GM10248 (cell line): ENCODE results near the gene PCSK5.
"Not testable (repeated sequence)": the region's sequence is repeated elsewhere in the genome, so short reads cannot be mapped to it uniquely, and the experiment has no call there.

Experiments
- CTCF ChIA-PET: fragments of 300-600 bp; sonication (Branson Sonifier 250); formaldehyde crosslinking; extraction: SDS; loops from one replicate; lab custom pipeline; 2021; ENCODE audit warnings: antibody characterized with exemption; lab: Yijun Ruan, JAX
- POLR2A ChIA-PET: fragments of 350-650 bp; sonication (Branson Sonifier 250); formaldehyde crosslinking; extraction: SDS; loops from one replicate; lab custom pipeline; 2020; ENCODE audit warnings: antibody characterized with exemption; lab: Yijun Ruan, JAX
- DNase-seq: peaks from one replicate; pipeline ENCODE4 v3.0.0; 2012; ENCODE audit errors: extremely low spot score
- CTCF ChIP-seq: IDR thresholded peaks from 2 replicates; pipeline ENCODE4 v1.5.1; 2012; ENCODE audit warnings: mild to moderate bottlenecking, low read depth; ENCODE audit errors: extremely low read depth, missing control alignments, control extremely low read depth

PCSK5 gene

GRCh38 chr9:75892216-75892911 lies 1.9 kb downstream of the PCSK5 start:
- no peak for DNase-seq
- TF ChIP-seq CTCF: no peak
- ChIA-PET POLR2A (no interaction called here), CTCF (no interaction called here)

GRCh38 chr9:75893106-75893505 lies 2.6 kb downstream of the PCSK5 start:
- ChIA-PET CTCF (no interaction called here), POLR2A (no interaction called here)
- DNase-seq: no peak
- TF ChIP-seq CTCF: no peak

GRCh38 chr9:75894566-75894965 lies 4.1 kb downstream of the PCSK5 start:
- ChIA-PET CTCF (interaction anchor here (1.0 to 1.3 kb wide), 2 partner anchors 9 to 28 kb away, joined by 3 to 4 read pairs; no protein-coding TSS in a partner anchor), POLR2A (no interaction called here)
- no peak for DNase-seq
- no peak for TF ChIP-seq CTCF

GRCh38 chr9:75895112-75895511 lies 4.6 kb downstream of the PCSK5 start:
- ChIA-PET CTCF (interaction anchor here (1.0 to 1.3 kb wide), 2 partner anchors 8 to 29 kb away, joined by 3 to 4 read pairs; no protein-coding TSS in a partner anchor), POLR2A (no interaction called here)
- TF ChIP-seq CTCF: no peak
- DNase-seq: no peak

DNA sequence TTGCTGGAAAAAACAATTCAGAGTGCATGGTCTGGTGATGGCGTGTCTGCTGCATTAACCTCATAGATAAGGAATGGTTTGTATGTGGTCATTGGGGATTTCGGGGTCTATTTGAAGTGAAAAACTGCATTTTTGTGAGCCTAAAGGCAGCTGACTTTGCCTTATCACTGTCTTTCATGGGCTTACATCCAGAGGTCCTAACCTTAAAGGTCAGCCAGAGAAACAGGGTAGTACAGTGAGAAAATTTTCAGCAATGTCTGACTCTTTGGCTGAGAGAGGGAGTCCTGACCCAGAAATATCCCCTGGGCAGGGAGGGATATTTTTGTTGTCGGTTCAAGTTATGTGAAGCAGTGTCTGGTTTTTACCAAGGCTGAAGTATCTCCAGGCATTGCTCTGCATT lies 5.7 kb downstream of the PCSK5 start:
- ChIA-PET CTCF (interaction anchor here (1.0 kb wide), 1 partner anchor 10 kb away, joined by 3 read pairs; no protein-coding TSS in a partner anchor), POLR2A (no interaction called here)
- no peak for TF ChIP-seq CTCF

DNA sequence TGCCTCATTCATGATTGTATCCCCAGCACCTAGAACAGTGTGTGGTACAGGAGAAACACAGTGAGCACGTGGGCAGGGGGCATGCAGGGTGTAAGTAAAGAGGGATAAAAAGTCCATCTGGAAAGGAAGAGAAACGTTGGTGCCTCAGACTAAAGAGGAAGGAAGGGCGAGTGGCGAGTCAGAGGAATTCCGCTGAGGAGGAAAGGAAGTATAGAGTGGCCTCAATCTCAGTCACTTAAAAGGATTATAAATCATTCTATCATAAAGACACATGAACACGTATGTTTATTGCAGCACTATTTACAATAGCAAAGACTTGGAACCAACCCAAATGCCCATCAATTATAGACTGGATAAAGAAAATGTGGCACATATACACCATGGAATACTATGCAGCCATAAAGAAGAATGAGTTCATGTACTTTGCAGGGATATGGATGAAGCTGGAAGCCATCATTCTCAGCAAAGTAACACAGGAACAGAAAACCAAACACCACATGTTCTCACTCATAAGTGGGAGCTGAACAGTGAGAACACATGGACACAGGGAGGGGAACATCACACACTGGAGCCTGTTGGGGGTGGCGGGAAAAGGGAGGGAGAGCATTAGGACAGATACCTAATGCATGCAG lies 10.5 kb downstream of the PCSK5 start:
- DNase-seq, POLR2A ChIA-PET, CTCF ChIA-PET: not testable (repeated sequence)

More for the DNA sequence above, 5.7 kb downstream of the PCSK5 start:
- DNase-seq: no peak
